HG02610 (cell line): ENCODE results near the gene AMIGO2.

Source experiments
- ATAC-seq: cut with Tn5 transposase; IDR thresholded peaks from one replicate; pipeline ENCODE4 v1.9.1; 2021; ENCODE audit warnings: mild to moderate bottlenecking, moderate library complexity; ENCODE audit not compliant: unreplicated experiment

Gene AMIGO2

DNA sequence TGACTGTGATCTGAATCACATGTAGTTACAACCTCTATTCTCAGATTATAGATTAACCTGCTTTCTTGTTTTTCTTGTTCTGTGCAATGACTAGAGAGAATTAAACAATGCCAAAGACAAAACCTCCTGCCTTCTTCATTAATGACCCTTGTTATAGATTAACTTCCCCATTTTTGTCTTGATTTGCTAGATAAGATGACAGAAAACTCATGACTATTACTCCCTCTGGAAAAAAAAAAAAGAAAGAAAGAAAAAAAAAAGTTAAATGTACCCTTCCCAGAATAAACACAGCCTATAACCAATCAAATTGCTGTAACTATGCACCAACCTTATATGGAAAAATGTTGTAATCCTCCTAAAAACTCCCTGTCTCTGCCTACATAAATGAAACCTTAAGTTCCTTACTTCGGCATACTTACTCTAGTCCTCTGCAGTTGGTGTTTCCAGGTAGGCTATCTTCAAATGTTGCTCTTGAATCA lies 41.5 kb downstream of the AMIGO2 start:
- no peak for ATAC-seq

DNA sequence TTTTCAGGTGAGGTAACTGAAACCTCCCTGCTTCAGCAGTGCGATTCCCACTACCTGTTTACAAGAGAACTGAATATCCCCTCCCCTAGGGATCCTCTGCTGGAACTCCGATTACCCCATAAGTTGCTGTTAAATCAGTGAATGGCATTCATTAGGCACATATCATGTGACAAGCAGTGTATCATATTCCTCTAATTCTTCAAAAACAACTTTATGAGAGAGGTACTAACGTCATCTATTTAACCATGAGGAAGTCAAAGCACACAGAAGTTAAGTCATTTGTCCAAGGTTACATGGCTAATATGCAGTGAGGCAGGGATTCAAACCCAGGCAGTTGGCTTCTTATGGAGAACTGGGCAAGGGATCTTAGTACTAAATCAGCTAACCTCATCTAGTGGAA lies 44.3 kb downstream of the AMIGO2 start:
- no peak for ATAC-seq

DNA sequence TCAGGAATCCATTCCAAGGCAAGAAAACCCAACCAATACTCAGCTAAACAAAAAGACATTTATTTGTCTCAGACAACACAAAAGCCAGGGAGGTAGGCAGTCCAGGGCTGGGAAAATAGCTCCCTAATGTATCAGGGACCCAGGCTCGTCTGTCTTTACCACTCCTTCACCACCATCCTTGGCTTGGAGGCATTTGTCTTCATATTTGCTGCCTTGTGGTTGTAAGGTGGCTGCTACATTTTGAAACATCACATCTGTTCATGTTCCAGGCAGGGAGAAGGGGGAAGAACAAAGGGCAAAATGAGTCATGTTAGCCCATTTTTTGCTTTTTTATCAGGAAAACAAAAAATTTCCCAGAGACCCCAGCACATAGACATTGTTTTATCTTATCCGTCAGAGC lies 45.1 kb downstream of the AMIGO2 start:
- no peak for ATAC-seq

DNA sequence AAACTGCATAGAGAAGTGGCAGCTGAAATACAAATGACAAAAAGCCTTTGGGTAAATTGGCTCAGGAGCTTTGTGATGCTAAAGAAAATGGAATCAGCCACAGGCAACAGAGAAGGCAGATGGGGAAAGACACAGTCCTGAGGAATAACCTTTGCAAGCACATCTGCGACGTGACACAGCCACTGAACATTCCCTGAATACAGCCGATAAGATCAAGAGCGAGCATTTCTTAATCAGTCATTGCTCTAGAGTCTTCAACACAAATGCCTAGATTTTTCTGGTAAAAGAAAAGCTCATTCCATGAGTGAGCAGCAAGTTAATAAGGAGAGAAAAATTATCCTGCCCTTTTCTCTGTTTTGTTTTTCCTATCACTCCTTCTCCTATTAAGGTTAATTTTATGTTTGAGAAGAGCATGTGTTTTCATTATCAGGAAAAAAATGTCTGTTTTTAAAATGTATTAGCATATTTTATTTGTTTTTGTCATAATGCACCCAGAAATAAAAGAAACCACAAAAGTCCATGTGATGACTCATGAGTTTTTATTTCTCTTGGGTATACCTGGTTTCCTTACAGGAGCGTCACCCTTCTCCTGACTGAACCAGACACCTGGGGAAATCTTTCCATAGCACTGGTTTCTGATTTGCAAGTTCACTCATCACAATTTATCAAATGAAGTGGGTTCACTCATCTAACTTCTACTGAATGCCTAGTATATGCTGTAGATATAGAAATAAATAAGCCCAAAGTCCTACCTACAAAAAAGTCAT lies 45.8 kb downstream of the AMIGO2 start:
- ATAC-seq, result no peak

DNA sequence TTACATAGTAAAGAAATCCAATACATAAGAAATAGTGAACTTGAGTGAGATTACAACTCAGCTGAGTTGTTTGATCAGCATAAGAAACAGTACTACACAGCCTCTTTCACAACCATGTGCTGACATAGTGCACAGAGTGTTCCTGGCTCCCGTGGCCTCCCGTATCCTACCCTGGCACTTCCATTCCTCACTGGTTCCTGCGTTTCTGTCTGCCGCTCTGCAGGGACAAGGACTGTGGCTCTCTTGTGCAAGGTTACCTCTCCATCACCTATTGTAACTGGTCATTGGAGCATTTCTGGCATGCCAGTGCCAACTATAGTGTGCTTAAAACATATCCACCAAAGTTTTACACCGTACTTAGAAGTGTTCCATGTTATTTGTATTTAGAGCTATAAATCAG lies 46.7 kb downstream of the AMIGO2 start:
- ATAC-seq, result no peak

DNA sequence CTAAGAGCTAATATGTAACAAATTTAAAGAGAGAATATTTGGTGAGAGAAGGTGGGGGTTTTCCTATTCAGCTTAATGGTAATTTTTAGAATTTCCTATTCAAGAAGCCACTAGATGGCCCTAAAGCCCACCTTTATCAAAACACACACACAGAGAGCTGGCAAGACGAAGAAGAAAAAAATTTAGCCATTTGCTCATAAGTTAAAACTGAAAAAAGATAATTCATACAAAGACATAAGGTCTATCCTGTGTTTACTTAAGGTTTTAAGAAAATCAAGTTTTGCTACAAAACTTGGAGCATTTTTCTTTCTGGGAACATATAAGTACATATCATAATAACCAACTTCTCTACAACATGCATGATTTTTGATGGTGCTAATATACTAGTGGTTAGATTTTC lies 47.1 kb downstream of the AMIGO2 start:
- no peak for ATAC-seq

DNA sequence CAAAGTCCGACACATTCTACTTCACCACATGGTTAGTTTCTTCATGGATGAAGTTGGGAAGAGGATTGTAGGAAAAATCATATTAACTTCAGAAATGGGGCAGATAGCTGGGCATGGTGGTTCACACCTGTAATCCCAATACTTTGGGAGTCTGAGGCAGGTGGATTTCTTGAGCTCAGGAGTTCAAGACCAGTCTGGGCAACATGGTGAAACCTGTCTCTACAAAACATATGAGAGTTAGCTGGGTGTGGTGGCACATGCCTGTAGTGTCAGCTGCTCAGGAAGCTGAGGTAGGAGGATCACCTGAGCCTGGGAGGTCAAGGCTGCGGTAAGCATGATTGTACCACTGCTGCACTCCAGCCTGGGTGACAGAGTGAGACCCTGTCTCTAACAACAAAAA lies 49.9 kb downstream of the AMIGO2 start:
- ATAC-seq, result no peak

DNA sequence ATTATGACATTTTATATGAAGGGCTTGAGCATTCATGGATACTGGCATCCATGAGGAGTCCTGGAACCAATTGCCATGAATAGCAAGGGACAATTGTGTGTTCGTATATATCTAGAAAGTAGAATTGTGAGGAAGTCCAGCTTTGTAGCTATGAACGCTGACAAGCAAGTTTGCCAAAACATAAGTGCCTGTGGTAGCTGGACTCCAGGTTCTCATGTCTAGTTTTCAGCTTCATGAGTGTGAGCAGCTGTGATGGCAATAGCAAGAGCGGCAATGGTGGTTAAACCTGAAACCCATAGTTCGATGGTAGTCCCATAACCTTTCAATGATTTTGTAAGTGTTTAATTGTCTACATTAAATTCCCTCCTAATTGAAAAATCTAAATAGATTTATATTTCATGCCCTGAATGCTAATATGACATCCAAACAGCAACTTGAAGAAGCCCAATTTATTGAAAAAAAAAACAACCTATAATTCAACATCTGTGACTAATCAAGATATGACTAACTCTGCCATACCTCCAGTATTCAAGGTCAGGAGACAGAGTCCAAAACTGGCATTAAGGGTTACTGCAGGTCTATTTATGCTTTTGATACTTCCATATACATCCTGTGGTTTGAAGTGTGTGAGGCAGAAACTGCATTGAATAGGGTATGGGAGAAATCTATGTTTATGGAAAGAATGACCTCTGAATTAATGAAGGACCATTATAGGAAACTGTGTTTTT lies 50.6 kb downstream of the AMIGO2 start:
- no peak for ATAC-seq

DNA sequence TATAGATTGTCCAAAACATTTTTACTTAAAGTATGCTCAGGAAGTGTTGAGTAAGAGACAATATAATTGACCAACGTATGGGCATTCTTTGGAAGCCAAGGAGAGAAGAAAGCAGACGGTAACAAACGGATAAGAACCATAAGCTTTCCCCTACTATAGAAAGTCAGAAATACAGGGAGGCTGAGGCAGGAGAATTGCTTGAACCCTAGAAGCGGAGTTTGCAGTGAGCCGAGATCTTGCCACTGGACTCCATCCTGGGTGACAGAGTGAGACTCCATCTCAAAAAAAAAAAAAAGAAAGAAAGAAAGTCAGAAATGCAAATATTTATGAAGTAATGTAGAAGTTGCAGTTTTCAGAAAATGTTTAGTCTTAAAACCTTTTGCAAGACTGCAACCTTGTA lies 51.6 kb downstream of the AMIGO2 start:
- ATAC-seq, result no peak
